NT2/D1 (cell line): ENCODE measurements around the gene LRMDA.

Experiments
- DNase-seq: peaks from one replicate; pipeline ENCODE4 v3.0.0-alpha.2; 2011; ENCODE audit warnings: low read depth, low spot score
- H3K27me3 ChIP-seq: 2 replicates; pipeline ENCODE4 v1.6.0; 2011; ENCODE audit warnings: mild to moderate bottlenecking; ENCODE audit not compliant: insufficient read length, insufficient read depth
- H3K36me3 ChIP-seq: 2 replicates; pipeline ENCODE4 v1.6.1; 2011; ENCODE audit warnings: mild to moderate bottlenecking, low read length, mixed read lengths; ENCODE audit not compliant: insufficient read depth, insufficient read length
- H3K4me1 ChIP-seq: 2 replicates; pipeline ENCODE4 v1.5.1; 2011; ENCODE audit not compliant: insufficient read depth, insufficient read length
- H3K4me3 ChIP-seq: 2 replicates; pipeline ENCODE4 v1.5.1; 2011; ENCODE audit warnings: low read depth; ENCODE audit not compliant: insufficient read length
- H3K9ac ChIP-seq: 2 replicates; pipeline ENCODE4 v1.6.0; 2011; ENCODE audit warnings: low read depth; ENCODE audit not compliant: insufficient read length
- H3K9me3 ChIP-seq: 2 replicates; pipeline ENCODE4 v1.5.1; 2011; ENCODE audit warnings: mild to moderate bottlenecking, low read length; ENCODE audit not compliant: insufficient read depth
- SUZ12 ChIP-seq: IDR thresholded peaks from 2 replicates; pipeline ENCODE4 v1.6.1; 2011; ENCODE audit not compliant: insufficient read length, insufficient read depth; ENCODE audit errors: extremely low read depth
- YY1 ChIP-seq: IDR thresholded peaks from 2 replicates; pipeline ENCODE4 v1.6.1; 2011; ENCODE audit not compliant: insufficient read length, insufficient read depth
- ZNF274 ChIP-seq: IDR thresholded peaks from 2 replicates; pipeline ENCODE4 v1.6.1; 2011; ENCODE audit warnings: mild to moderate bottlenecking, low read depth, low read length

LRMDA gene

GRCh38 chr10:76119036-76119435 is 687.6 kb downstream of the LRMDA start:
- no peaks in the 10 kb centered on the region for H3K27me3 ChIP-seq
- TF ChIP-seq YY1, result no peak
- no peak for TF ChIP-seq ZNF274
- TF ChIP-seq SUZ12, result no peak
- no peaks in the 10 kb centered on the region; the same call in 1 of the 2 replicates for H3K9me3 ChIP-seq
- H3K9ac ChIP-seq, result no peak overlapping the region
- no peaks in the 10 kb centered on the region for H3K4me1 ChIP-seq
- DNase-seq, result no peak
- H3K4me3 ChIP-seq, result no peak overlapping the region
- H3K36me3 ChIP-seq, result no peaks in the 10 kb centered on the region

GRCh38 chr10:76119515-76119914 is 688.1 kb downstream of the LRMDA start:
- DNase-seq, result no peak
- no peaks in the 10 kb centered on the region for H3K36me3 ChIP-seq
- no peak overlapping the region for H3K9ac ChIP-seq
- H3K4me3 ChIP-seq, result no peak overlapping the region
- no peaks in the 10 kb centered on the region for H3K27me3 ChIP-seq
- TF ChIP-seq SUZ12 (no peak), ZNF274 (no peak), YY1 (no peak)
- no peaks in the 10 kb centered on the region; the same call in 1 of the 2 replicates for H3K9me3 ChIP-seq
- no peaks in the 10 kb centered on the region for H3K4me1 ChIP-seq

GRCh38 chr10:76122056-76122455 is 690.6 kb downstream of the LRMDA start:
- Histone ChIP-seq H3K4me1 (no peaks in the 10 kb centered on the region), H3K36me3 (no peaks in the 10 kb centered on the region), H3K27me3 (no peaks in the 10 kb centered on the region), H3K4me3 (no peak overlapping the region), H3K9me3 (no peaks in the 10 kb centered on the region; the same call in 1 of the 2 replicates), H3K9ac (no peak overlapping the region)
- no peak for DNase-seq
- TF ChIP-seq SUZ12, result no peak
- TF ChIP-seq YY1, result no peak
- TF ChIP-seq ZNF274, result no peak

GRCh38 chr10:76124280-76124679 is 692.9 kb downstream of the LRMDA start:
- TF ChIP-seq YY1, result no peak
- TF ChIP-seq ZNF274, result no peak
- no peak for TF ChIP-seq SUZ12
- no peak overlapping the region for H3K4me3 ChIP-seq
- H3K9ac ChIP-seq, result no peak overlapping the region
- no peaks in the 10 kb centered on the region for H3K4me1 ChIP-seq
- H3K9me3 ChIP-seq, result no peaks in the 10 kb centered on the region
- H3K36me3 ChIP-seq, result no peaks in the 10 kb centered on the region
- no peaks in the 10 kb centered on the region for H3K27me3 ChIP-seq
- DNase-seq, result no peak

GRCh38 chr10:76125900-76126299 is 694.5 kb downstream of the LRMDA start:
- Histone ChIP-seq H3K27me3 (no peaks in the 10 kb centered on the region), H3K36me3 (no peaks in the 10 kb centered on the region), H3K9me3 (no peaks in the 10 kb centered on the region), H3K4me1 (no peaks in the 10 kb centered on the region), H3K4me3 (no peak overlapping the region), H3K9ac (no peak overlapping the region)
- TF ChIP-seq SUZ12 (no peak), ZNF274 (no peak), YY1 (no peak)
- no peak for DNase-seq

GRCh38 chr10:76126607-76127527 is 695.4 kb downstream of the LRMDA start:
- H3K4me3 ChIP-seq, result no peak overlapping the region
- H3K9me3 ChIP-seq, result no peaks in the 10 kb centered on the region
- H3K4me1 ChIP-seq, result no peaks in the 10 kb centered on the region
- TF ChIP-seq YY1 (no peak), ZNF274 (no peak), SUZ12 (no peak)
- no peaks in the 10 kb centered on the region for H3K36me3 ChIP-seq
- DNase-seq, result no peak
- no peaks in the 10 kb centered on the region for H3K27me3 ChIP-seq
- H3K9ac ChIP-seq, result no peak overlapping the region

- Histone ChIP-seq H3K9me3 (no peaks in the 10 kb centered on the region), H3K36me3 (no peaks in the 10 kb centered on the region), H3K4me3 (no peak overlapping the region), H3K9ac (no peak overlapping the region), H3K27me3 (no peaks in the 10 kb centered on the region), H3K4me1 (no peaks in the 10 kb centered on the region)
- no peak for DNase-seq
- TF ChIP-seq SUZ12, result no peak
- no peak for TF ChIP-seq YY1
- TF ChIP-seq ZNF274, result no peak
Observed at GRCh38 chr10:76127984-76128589, 696.7 kb downstream of the LRMDA start.
